K562 (cell line): ENCODE data around the gene CAMK2D. TPM values are rescaled to one million over a fixed set of nuclear protein-coding genes. Genes with fewer than 3 reads are reported as not detected.

Source experiments
- ATAC-seq: fragments of 200-7000 bp; cut with Tn5 transposase; 3 replicates; pipeline ENCODE4 v1.9.1; 2020; ENCODE audit warnings: moderate library complexity
- BruUV-seq: library from RNA; stranded (reverse); fragments of 400-500 nt; replicated peaks from 2 replicates; lab custom pipeline; 2021; lab: Mats Ljungman, UMichigan
- CTCF ChIA-PET: fragments of 300-600 bp; formaldehyde crosslinking; extraction: SDS; loops from one replicate; lab custom pipeline; 2021; ENCODE audit warnings: low intra/inter-chr PET ratio; lab: Yijun Ruan, JAX
- POLR2A ChIA-PET: fragments of 300-600, 350-650 bp; sonication (Branson Sonifier 250); formaldehyde crosslinking; extraction: SDS; loops from one replicate; lab custom pipeline; 2021; ENCODE audit warnings: antibody characterized with exemption, inconsistent platforms; lab: Yijun Ruan, JAX
- DNase-seq, 4 experiments: peaks; one replicate each; pipeline versions ENCODE4 v3.0.0 to v3.0.0-alpha.2; 2011 to 2018; ENCODE audit warnings: low spot score in 3 of 4, mixed read lengths in 3 of 4; ENCODE audit errors: extremely low read depth in 1 of 4
- FAIRE-seq: peaks from 2 replicates; lab custom pipeline; 2011; peaks lifted over from hg19 to GRCh38; lab: Jason Lieb, UNC
- H2AFZ ChIP-seq: 2 replicates; pipeline ENCODE4 v1.6.0; 2011; ENCODE audit warnings: low read depth, low read length, control low read depth, inconsistent platforms
- H3K27ac ChIP-seq: fragments of 200-600 bp; 3 replicates; pipeline ENCODE4 v1.8.0; 2011; ENCODE audit warnings: low read depth, mild to moderate bottlenecking, control low read depth, inconsistent platforms, low read length, moderate library complexity, mixed read lengths; ENCODE audit errors: extremely low read depth
- H3K27me3 ChIP-seq, 2 experiments: fragments of 300-600 bp in 1 of 2; 2 replicates in 1 of 2; 3 replicates in 1 of 2; pipeline versions ENCODE4 v1.6.0 to v1.8.0; 2011; ENCODE audit warnings: inconsistent platforms in 2 of 2, low read length in 2 of 2, mild to moderate bottlenecking in 1 of 2, mixed read lengths in 1 of 2, moderate library complexity in 1 of 2; ENCODE audit not compliant: control insufficient read depth in 2 of 2, insufficient read depth in 2 of 2
- H3K36me3 ChIP-seq: fragments of 300-600 bp; 3 replicates; pipeline ENCODE4 v1.8.0; 2011; ENCODE audit warnings: mild to moderate bottlenecking, low read length, inconsistent platforms; ENCODE audit not compliant: control insufficient read depth, insufficient read depth
- H3K4me1 ChIP-seq, 2 experiments: fragments of 200-600 bp in 1 of 2; replicated peaks in 1 of 2; 2 replicates in 1 of 2; 3 replicates in 1 of 2; pipeline versions ENCODE4 v1.5.1 to v1.8.0; 2011; ENCODE audit warnings: inconsistent platforms in 2 of 2, low read length in 2 of 2, mild to moderate bottlenecking in 1 of 2, mixed read lengths in 1 of 2, moderate library complexity in 1 of 2; ENCODE audit not compliant: control insufficient read depth in 2 of 2, insufficient read depth in 2 of 2
- H3K4me2 ChIP-seq: 2 replicates; pipeline ENCODE4 v1.6.1; 2011; ENCODE audit warnings: low read length, control low read depth, inconsistent platforms, mixed read lengths; ENCODE audit not compliant: insufficient read depth
- H3K4me3 ChIP-seq: fragments of 200-600 bp; sonication (generic), shearing (Covaris generic); 2 replicates; pipeline ENCODE4 v1.5.1; 2016; ENCODE audit warnings: control low read depth, inconsistent platforms
- H3K79me2 ChIP-seq: fragments of 200-600 bp; 3 replicates; pipeline ENCODE4 v1.8.0; 2011; ENCODE audit warnings: low read length, inconsistent platforms; ENCODE audit not compliant: control insufficient read depth, insufficient read depth
- H3K9ac ChIP-seq, 2 experiments: 2 replicates each; pipeline versions ENCODE4 v1.6.0 to v1.6.1; 2011; ENCODE audit warnings: low read depth in 2 of 2, low read length in 2 of 2, control low read depth in 1 of 2, inconsistent platforms in 1 of 2, mild to moderate bottlenecking in 1 of 2, mixed read lengths in 1 of 2; ENCODE audit not compliant: insufficient read depth in 1 of 2
- H3K9me1 ChIP-seq: one replicate; pipeline ENCODE4 v1.6.0; 2011; ENCODE audit warnings: inconsistent platforms, mild to moderate bottlenecking, low read length, moderate library complexity; ENCODE audit not compliant: control insufficient read depth, insufficient read depth
- H3K9me3 ChIP-seq: replicated peaks from 2 replicates; pipeline ENCODE4 v1.5.1; 2011; ENCODE audit warnings: low read depth, low read length, inconsistent platforms; ENCODE audit not compliant: control insufficient read depth, insufficient read depth
- H4K20me1 ChIP-seq: replicated peaks from 2 replicates; pipeline ENCODE4 v1.6.1; 2011; ENCODE audit warnings: low read length, inconsistent platforms, mixed read lengths; ENCODE audit not compliant: control insufficient read depth, insufficient read depth
- AFF1 ChIP-seq, 2 experiments: fragments of 450-650 bp; IDR thresholded peaks; 2 replicates each; pipeline ENCODE4 v1.6.1; 2018; ENCODE audit warnings: mild to moderate bottlenecking in 2 of 2, low read depth in 1 of 2; ENCODE audit not compliant: partially characterized antibody in 2 of 2
- ASH1L ChIP-seq: fragments of 450-650 bp; IDR thresholded peaks from 2 replicates; pipeline ENCODE4 v1.6.1; 2018; ENCODE audit warnings: borderline replicate concordance, mild to moderate bottlenecking, low read depth; ENCODE audit not compliant: partially characterized antibody
- ATF7 ChIP-seq: fragments of 450-650 bp; IDR thresholded peaks from 2 replicates; pipeline ENCODE4 v1.7.1; 2014; ENCODE audit warnings: mild to moderate bottlenecking, moderate library complexity
- BRD4 ChIP-seq: fragments of 200-600 bp; sonication (generic); IDR thresholded peaks from 2 replicates; pipeline ENCODE4 v1.6.1; 2017; ENCODE audit warnings: inconsistent platforms
- CC2D1A ChIP-seq: fragments of 450-650 bp; IDR thresholded peaks from 2 replicates; pipeline ENCODE4 v1.6.1; 2017; ENCODE audit warnings: mild to moderate bottlenecking
- ELF1 ChIP-seq: fragments of 200-800 bp; sonication (Bioruptor generic); IDR thresholded peaks from 2 replicates; pipeline ENCODE4 v1.6.1; 2016; ENCODE audit warnings: missing genetic modification characterization, missing compliant biosample characterization
- ELK1 ChIP-seq: sonication (generic); formaldehyde crosslinking; IDR thresholded peaks from 2 replicates; pipeline ENCODE4 v1.8.1; 2022; ENCODE audit warnings: missing genetic modification reagents
- NFIX ChIP-seq: fragments of 250-450 bp; sonication (Bioruptor Pico); IDR thresholded peaks from 2 replicates; pipeline ENCODE4 v1.4.0; 2020; ENCODE audit warnings: low read depth, mild to moderate bottlenecking, moderate library complexity
- PCBP1 ChIP-seq: fragments of 200-400 bp; formaldehyde crosslinking; IDR thresholded peaks from 2 replicates; pipeline ENCODE4 v1.6.1; 2018; ENCODE audit warnings: mild to moderate bottlenecking, low read depth, low read length; ENCODE audit not compliant: poor library complexity, severe bottlenecking
- SMARCB1 ChIP-seq: IDR thresholded peaks from 2 replicates; pipeline ENCODE4 v1.6.1; 2011; ENCODE audit warnings: improper control_type of control experiment, low read depth; ENCODE audit not compliant: insufficient read length
- TAL1 ChIP-seq: fragments of 450-650 bp; IDR thresholded peaks from 2 replicates; pipeline ENCODE4 v1.6.1; 2016; ENCODE audit warnings: mild to moderate bottlenecking
- TGIF2 ChIP-seq: sonication (generic); formaldehyde crosslinking; IDR thresholded peaks from 2 replicates; pipeline ENCODE4 v1.8.1; 2022; ENCODE audit warnings: mild to moderate bottlenecking, missing genetic modification reagents, moderate library complexity
- TSC22D4 ChIP-seq: fragments of 450-650 bp; IDR thresholded peaks from 2 replicates; pipeline ENCODE4 v1.6.1; 2016; ENCODE audit warnings: missing genetic modification characterization, missing biosample characterization, control low read depth
- ZNF197 ChIP-seq: fragments of 200-800 bp; sonication (Bioruptor generic); IDR thresholded peaks from 2 replicates; pipeline ENCODE4 v1.6.1; 2016; ENCODE audit warnings: low read depth, missing genetic modification characterization, missing compliant biosample characterization
- ZSCAN29 ChIP-seq: fragments of 450-650 bp; IDR thresholded peaks from 2 replicates; pipeline ENCODE4 v1.6.1; 2017
- WGBS: fragments of 100-300 bp; shearing (Covaris generic); methylation state at CpG from one replicate; pipeline ENCODE4 v1.1.6; 2016; ENCODE audit warnings: low coverage, mixed read lengths; ENCODE audit not compliant: insufficient coverage; ENCODE audit errors: missing lambda C conversion rate; 5-methylcytosine and 5-hydroxymethylcytosine counted together
- in situ Hi-C: fragments of 300-500 bp; cut with MboI; formaldehyde crosslinking; loops from 4 replicates; pipeline ENCODE4 v1.15.0; 2018; ENCODE audit warnings: inconsistent platforms, mixed read lengths
- intact Hi-C: fragments of 100-400 bp; cut with micrococcal nuclease; formaldehyde crosslinking; loops from 2 replicates; pipeline ENCODE4 v1.14.2; 2022
- polyA plus RNA-seq, 8 experiments: library from polyadenylated mRNA; depleted of rRNA in 4 of 8; stranded (reverse) in 5 of 8; unstranded in 3 of 8; fragments of >200 nt; fragmentation: Nextera tagmentation in 2 of 8; fragmentation: Illumina TruSeq in 1 of 8; extraction: Ambion mirVana in 2 of 8; extraction: Trizol in 1 of 8; gene quantifications; 2 replicates each; pipeline versions ENCODE4 v1.2.1 to v1.2.3, GENCODE V29; 2011 to 2014; ENCODE audit warnings: inconsistent platforms in 1 of 8, missing spikeins in 1 of 8
- total RNA-seq, 7 experiments: library from RNA; depleted of rRNA in 6 of 7; stranded (reverse); fragments of >200 nt in 6 of 7; fragmentation: Illumina TruSeq in 2 of 7; extraction: Trizol in 2 of 7; gene quantifications; 2 replicates each; pipeline versions ENCODE4 v1.2.1 to v1.2.3, GENCODE V29; 2011 to 2021; ENCODE audit warnings: low replicate concordance in 1 of 7
- TF ChIP-seq, protein P1 (sequence below): fragments of 450-650 bp; conservative IDR thresholded peaks from 2 replicates; pipeline ENCODE4 v1.6.1; 2016; ENCODE audit warnings: missing genetic modification characterization, low read depth, mild to moderate bottlenecking, missing compliant biosample characterization, moderate library complexity
- TF ChIP-seq, protein P2 (sequence below): fragments of 250-450 bp; sonication (Bioruptor Pico); IDR thresholded peaks from 2 replicates; pipeline ENCODE4 v1.8.0; 2021; ENCODE audit warnings: borderline replicate concordance, mild to moderate bottlenecking, moderate library complexity; ENCODE audit not compliant: poor library complexity, severe bottlenecking

CAMK2D gene
- total and polyA plus RNA-seq, 9 of the 15 experiments (the other 6 are each of a cell fraction or from before 2014, with no cell fraction given): 0.01 to 0.33 (median 0.04) TPM; not detected in 2

GRCh38 chr4:113773014-113773413, 11.5 kb upstream of the CAMK2D start (continued):
- TF ChIP-seq ASH1L: no peak
- TF ChIP-seq ZNF197 (CRISPR knock-in tag): no peak
- TF ChIP-seq TAL1: no peak
- no peak for TF ChIP-seq NFIX (CRISPR knock-in tag)
- no peak for TF ChIP-seq BRD4
- no peak for TF ChIP-seq SMARCB1
- no peak for TF ChIP-seq ATF7

GRCh38 chr4:113772319-113772718, 10.8 kb upstream of the CAMK2D start:
- Histone ChIP-seq H3K79me2 (no peaks in the 10 kb centered on the region), H2AFZ (no peak overlapping the region), H3K36me3 (no peaks in the 10 kb centered on the region), H3K9ac (no peak overlapping the region), H3K9me1 (no peaks in the 10 kb centered on the region), H3K4me1 (no peaks in the 10 kb centered on the region), H3K9me3 (no peaks in the 10 kb centered on the region), H3K27ac (no peak overlapping the region), H3K27me3 (no peaks in the 10 kb centered on the region), H3K4me2 (no peak overlapping the region), H4K20me1 (no peaks in the 10 kb centered on the region), H3K4me3 (no peak overlapping the region)
- ATAC-seq (no peak), FAIRE-seq (no peak), DNase-seq (no peak)
- ChIA-PET POLR2A (no interaction called here), CTCF (no interaction called here)
- BruUV-seq: no TSS peak
- intact Hi-C loops: no loop called here
- WGBS: 2% methylated on average over 5 of the region's 22 CpGs
- in situ Hi-C loops: no loop called here
- TF ChIP-seq TSC22D4 (no peak), AFF1 (IDR thresholded peaks at IDR 0.05; ENCODE audit: low read depth in 1 of 2, partially characterized antibody in 2 of 2) (no peak), ELF1 (tag) (no peak), ZSCAN29 (no peak), CC2D1A (no peak), TGIF2 (CRISPR knock-in tag) (no peak), ELK1 (no peak), PCBP1 (no peak)
- TF ChIP-seq, protein P1, sequence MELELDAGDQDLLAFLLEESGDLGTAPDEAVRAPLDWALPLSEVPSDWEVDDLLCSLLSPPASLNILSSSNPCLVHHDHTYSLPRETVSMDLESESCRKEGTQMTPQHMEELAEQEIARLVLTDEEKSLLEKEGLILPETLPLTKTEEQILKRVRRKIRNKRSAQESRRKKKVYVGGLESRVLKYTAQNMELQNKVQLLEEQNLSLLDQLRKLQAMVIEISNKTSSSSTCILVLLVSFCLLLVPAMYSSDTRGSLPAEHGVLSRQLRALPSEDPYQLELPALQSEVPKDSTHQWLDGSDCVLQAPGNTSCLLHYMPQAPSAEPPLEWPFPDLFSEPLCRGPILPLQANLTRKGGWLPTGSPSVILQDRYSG: no peak
- TF ChIP-seq, protein P2, sequence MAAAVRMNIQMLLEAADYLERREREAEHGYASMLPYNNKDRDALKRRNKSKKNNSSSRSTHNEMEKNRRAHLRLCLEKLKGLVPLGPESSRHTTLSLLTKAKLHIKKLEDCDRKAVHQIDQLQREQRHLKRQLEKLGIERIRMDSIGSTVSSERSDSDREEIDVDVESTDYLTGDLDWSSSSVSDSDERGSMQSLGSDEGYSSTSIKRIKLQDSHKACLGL: no peak
